ENCODE data around the gene SNX25.

DNA sequence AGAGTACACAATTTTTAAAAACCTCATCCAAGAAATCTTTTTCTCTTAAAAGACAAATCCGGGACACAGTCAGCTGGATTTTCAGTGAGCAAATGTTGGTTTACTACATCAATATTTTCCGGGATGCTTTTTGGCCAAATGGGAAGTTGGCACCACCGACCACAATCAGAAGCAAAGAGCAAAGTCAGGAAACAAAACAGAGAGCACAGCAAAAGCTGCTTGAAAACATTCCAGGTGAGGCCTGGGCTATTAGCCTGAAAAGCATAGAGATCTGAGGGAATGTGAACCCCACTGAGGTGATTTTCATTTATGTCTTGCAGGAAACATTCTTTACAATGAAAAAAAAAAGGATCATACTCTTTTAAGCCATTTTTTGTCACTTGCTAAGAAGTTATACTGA is 152.5 kb downstream of the SNX25 start:
- no peak for TF ChIP-seq SUZ12 (IDR thresholded peaks at IDR 0.05)
- TF ChIP-seq FOXA1 (IDR thresholded peaks at IDR 0.05): no peak
- TF ChIP-seq SP1 (IDR thresholded peaks at IDR 0.05): no peak
- no peak for TF ChIP-seq FOXM1 (IDR thresholded peaks at IDR 0.05; ENCODE audit: borderline replicate concordance)
- TF ChIP-seq ZNF384 (IDR thresholded peaks at IDR 0.05): no peak
- no peak for TF ChIP-seq HDGF (IDR thresholded peaks at IDR 0.05; ENCODE audit: borderline replicate concordance)
- TF ChIP-seq TARDBP (IDR thresholded peaks at IDR 0.05): no peak
- TF ChIP-seq FOXK2 (IDR thresholded peaks at IDR 0.05): no peak
- TF ChIP-seq ARNT (IDR thresholded peaks at IDR 0.05): no peak
- TF ChIP-seq, protein P1, sequence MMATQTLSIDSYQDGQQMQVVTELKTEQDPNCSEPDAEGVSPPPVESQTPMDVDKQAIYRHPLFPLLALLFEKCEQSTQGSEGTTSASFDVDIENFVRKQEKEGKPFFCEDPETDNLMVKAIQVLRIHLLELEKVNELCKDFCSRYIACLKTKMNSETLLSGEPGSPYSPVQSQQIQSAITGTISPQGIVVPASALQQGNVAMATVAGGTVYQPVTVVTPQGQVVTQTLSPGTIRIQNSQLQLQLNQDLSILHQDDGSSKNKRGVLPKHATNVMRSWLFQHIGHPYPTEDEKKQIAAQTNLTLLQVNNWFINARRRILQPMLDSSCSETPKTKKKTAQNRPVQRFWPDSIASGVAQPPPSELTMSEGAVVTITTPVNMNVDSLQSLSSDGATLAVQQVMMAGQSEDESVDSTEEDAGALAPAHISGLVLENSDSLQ (IDR thresholded peaks at IDR 0.05): no peak
- no peak for TF ChIP-seq NFRKB (IDR thresholded peaks at IDR 0.05)
- no peak for TF ChIP-seq BHLHE40 (IDR thresholded peaks at IDR 0.05; ENCODE audit: borderline replicate concordance)
- TF ChIP-seq CTBP1 (IDR thresholded peaks at IDR 0.05; ENCODE audit: borderline replicate concordance): no peak
- no peak for TF ChIP-seq ELF4 (IDR thresholded peaks at IDR 0.05)

Data from HEK293T (cell line).